DMS153 treated with DMSO at 0.1 percent for 48 hours (cell line): ENCODE data around the gene AK8.

Experiments used
- DNase-seq: peaks from one replicate; lab custom pipeline; 2025; ENCODE audit not compliant: unreplicated experiment; lab: John Stamatoyannopoulos, UW

AK8 gene

DNA sequence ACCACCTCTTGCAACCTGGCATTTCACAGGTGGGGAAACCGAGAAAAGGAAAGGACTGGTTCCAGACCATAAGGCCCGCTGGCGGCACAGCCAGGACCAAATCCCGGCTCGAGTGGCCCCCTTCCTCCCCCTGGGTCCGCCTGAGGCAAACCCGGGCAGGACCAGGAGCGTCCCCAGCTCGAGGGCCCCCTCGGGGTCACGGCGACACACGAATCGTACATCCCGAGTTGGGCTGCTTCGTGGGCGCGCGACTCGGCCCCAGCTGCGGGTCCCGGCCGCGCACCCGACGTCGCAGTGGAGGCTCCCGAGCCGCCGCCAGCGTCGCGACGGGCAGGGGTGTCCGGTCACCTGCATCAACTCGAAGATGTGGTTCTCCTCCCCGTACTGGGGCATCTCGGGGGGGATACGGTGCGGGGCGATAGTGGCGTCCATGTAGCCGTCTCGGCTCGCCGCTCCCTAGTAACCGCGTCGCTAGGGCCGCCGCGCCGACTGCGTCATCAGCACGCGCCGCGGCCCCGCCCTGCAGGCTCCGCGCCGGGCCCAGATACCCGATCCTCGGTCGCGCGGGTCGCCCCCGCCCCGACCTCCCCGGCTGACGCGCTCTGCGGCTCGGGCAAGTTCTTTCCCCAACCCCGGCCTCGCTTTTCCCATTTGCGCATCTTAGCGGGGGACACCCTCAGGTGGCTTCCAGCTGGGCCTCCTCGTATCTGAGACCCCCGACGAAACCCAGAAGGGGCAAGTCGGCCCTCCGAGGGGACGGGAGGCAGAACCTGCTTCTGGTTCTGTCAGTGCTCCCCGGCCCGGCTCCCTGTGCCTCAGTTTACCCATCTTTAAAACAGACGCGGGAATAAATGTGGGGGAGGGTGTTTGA lies at the start of gene AK8:
TSS of gene AK8 (minus strand) at position 461 of the 871 bp plus-strand sequence. CDS start at position 432, 29 bp downstream.
- peak; percentile 33 for DNase-seq

DNA sequence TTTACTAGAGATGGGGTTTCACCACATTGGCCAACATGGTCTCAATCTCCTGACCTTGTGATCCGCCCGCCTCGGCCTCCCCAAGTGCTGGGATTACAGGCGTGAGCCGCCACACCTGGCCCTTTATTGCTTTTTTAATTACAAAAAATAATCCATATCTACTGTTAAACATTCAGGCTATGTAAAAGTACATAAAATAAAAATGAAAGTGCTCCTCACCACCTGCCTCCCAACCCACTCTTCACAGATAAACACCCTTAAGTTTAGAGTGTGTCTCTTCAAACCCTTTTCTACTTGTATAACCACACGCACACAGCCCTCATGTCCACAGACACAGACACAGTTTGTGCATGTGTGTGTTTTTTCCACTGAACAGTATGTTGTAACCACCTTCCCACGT lies 49.6 kb upstream of the AK8 start:
- DNase-seq: no peak

DNA sequence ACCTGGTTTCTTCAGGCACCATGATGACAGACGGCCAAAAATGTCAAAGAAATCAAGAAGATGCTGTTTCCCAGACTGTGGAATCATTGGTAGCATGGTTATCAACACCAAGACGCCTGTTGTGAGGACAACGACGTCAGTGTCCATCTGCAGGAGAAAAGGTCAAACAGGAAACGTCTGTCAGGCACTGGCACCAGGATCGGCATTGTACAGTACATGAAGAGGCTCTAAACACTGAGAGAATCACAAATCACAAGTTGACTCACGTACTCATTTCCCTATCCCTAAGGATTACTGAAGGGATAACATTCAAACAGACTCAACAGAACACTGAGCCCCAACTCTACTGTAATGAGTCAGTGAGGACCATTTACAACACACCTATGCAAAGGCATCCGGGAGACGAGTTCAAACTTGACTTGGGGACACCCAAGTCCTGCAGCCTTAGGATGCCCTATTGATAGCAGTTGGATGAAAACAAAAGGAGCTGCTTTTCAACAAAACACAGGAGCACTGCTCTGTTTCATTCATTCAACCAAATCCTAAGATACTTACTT lies 45.3 kb upstream of the AK8 start:
- DNase-seq: no peak

DNA sequence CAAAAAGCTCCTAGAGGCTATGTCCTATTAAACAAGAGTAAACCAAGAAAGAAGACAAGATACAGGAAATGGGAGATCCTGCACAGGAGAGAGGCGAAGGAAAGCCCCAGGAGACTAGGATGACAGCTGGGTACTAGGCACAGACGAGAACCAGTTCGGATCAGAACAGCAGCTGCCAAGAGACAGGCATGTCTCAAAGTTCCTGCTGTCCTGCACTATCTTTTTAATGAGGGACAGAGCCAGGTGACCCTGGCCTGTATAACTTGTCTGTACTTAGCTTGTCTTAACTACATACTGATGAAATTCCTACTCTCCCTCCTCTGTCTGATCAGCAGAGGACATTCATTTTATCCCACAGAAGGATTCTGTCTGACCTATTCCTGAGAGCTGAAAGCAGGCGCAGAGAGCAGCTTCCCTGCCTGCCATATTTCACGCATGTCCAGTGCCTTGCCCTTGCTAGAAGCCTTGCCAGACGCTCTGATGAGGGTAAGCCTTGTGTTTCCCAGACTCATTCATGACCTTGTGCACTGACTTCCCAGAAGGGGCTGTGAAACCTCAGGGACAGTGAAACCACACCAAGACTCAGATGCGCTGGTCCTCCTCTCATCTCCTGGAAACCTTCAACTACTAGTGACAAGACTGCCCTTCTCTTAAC lies 41.7 kb upstream of the AK8 start:
- DNase-seq: no peak

GRCh38 chr9:132914924-132915323 lies 36.8 kb upstream of the AK8 start:
- DNase-seq: no peak

- DNase-seq: no peak
Observed at GRCh38 chr9:132912131-132912530, 34.0 kb upstream of the AK8 start.

DNA sequence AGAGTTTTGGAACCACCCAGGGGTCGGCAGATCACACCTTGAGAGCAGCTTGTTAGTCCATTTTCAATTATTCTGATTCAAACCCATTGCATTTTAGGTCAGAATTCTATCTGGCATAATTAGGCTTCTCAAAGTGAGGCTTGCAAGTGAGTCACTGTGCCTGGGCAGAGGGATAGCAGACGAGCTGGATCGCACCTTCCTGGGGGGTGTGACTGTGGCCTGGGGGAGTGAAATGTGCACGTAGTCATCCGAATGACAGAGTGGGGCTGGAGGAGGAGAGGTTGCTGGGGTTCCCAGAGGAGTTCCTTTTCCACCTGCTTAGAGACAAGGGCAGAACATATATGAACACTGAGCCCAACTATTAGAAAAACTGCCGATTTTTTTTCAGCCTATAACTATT lies 32.3 kb upstream of the AK8 start:
- no peak for DNase-seq

DNA sequence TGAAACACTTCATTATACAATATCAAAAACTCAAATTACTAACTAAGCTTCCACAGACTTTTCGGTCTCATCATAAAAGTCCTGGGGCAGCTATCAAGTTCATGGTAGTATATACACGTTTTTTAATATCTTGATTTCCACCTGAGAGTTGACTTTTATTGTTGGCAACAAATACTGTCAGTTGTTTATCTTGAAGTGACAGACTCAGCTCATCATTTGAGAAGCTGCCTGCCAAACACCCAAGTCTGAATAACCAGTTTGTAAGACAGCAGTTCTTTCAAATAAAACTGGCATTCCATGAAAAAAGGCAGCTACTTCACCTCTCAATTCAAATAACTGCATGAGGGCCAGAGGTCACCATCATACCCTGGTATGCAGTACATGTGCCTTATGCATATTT lies 31.2 kb upstream of the AK8 start:
- DNase-seq: no peak

DNA sequence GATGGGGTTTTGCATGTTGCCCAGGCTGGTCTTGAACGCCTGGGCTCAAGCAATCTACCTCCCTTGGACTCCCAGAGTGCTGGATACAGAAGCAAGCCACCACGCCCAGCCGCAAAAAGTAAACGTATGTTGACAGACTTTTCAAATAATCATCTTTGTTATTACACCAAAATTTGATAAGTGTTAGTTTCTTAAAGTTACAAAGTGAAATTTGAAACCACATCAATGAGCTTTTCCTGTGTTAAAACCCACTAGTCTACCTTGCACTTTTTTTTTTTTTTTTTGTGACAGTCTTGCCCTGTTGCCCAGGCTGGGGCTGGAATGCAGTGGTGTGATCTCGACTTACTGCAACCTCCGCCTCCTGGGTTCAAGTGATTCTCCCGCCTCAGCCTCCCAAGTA lies 30.6 kb upstream of the AK8 start:
- DNase-seq: no peak

GRCh38 chr9:132905726-132906125 lies 27.6 kb upstream of the AK8 start:
- DNase-seq: no peak

DNA sequence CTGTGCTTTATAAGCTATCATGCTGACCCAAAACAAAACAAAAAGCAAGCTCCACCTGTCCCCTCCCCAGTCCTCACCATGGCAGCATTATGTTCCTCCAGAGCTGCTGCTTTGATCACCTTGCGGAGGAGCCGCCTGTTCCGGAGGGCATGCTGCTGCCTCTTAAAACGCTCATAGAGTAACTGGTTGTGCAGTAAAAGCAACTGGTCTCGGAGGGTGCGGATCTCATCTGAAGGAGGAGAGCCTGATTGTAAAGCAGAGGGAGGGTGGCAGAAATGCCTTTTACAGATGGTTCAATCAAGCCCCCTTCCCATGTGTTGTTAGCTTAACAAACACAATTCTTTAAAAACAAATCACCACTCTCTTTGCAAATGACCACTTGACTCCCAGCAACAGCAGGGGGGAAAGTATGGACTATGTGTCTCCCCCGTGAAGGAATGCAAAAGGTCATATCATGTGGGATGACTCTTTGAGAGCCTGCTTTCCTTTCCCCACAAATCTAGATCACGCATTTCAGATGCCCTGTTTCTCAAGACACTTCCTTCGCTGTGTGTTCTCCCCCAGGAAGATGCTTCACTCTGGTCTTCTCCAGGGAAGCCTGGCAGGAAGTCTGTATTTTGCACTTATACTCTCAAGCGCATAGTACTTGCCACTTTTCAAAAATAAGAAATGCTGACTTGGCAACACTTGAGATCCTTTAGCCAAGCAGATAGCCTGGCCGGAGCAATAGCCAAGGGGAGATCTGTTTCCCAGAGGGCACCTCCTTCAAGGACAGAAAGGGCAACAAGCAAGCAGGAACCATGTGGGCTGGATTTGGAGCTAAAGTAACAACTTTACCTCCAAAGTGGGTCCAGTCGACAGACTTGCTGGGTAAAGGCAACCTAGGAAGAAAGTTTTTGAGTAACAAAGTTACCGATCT lies 25.7 kb upstream of the AK8 start:
- no peak for DNase-seq

DNA sequence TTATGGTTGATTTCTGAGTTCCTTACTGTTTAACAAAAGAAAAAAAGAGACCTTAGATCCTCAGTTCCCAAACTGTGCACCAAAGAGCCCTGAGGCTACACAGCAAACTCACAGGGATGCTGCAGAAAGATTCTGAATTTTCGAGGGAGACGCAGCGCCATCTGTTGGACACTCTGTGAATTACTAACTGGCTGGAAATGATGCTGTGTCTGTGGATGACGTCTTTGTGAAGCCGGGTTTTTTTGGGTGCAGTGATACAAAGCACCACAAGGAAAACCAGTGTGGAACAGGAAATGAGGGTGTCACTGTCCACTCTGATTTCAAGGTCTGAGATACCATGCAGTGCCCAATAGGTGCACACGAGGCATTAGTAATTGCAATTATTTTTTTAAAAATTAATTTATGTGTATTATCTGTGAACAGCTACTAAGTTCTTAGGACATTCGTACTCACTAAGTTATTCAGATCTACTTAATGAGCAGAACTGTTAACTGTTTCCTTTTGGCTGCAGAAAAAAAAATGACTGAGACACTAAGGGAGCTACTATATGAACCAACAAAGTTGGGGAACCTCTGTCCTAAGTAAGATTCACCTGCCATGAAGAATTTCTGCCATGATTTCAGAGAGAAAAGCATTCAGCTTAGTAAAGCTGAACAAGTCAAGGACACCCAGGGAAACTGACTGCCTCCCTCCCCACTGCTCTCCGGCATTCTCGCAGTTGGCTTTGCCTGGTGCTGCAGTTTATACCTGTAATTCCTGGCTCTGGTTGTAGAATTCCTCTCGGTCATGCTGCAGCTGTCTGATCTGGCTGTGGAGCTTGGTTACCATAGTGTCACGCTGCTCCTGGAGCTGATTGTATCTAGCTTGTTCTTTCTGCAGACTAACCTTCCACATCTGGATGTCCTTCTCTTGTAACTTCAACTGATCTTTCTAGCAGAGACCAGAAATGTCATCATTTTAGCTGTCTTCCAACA lies 24.1 kb upstream of the AK8 start:
- DNase-seq: peak; percentile 42

DNA sequence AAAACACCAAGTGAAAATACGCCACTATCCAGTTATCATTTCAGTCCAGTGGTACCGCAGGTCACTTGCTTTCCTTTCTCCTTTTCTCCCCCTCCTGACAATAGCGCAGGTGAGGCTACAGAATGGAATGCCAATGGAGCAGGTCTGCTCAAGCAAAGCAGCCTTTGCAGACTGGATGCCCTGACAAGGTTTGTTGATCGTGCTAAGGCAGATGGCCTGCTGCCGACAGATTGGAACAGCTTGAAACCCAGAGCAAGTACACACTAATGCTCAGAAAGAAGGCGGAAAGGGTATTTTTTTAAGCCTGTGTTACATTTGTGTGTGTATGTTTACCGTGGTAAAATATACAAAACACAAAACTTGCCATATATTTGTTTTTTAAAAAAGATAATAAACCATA lies 20.0 kb upstream of the AK8 start:
- DNase-seq: no peak

- DNase-seq: no peak
Observed at GRCh38 chr9:132896906-132897305, 18.8 kb upstream of the AK8 start.

GRCh38 chr9:132896264-132896663 lies 18.2 kb upstream of the AK8 start:
- no peak for DNase-seq

DNA sequence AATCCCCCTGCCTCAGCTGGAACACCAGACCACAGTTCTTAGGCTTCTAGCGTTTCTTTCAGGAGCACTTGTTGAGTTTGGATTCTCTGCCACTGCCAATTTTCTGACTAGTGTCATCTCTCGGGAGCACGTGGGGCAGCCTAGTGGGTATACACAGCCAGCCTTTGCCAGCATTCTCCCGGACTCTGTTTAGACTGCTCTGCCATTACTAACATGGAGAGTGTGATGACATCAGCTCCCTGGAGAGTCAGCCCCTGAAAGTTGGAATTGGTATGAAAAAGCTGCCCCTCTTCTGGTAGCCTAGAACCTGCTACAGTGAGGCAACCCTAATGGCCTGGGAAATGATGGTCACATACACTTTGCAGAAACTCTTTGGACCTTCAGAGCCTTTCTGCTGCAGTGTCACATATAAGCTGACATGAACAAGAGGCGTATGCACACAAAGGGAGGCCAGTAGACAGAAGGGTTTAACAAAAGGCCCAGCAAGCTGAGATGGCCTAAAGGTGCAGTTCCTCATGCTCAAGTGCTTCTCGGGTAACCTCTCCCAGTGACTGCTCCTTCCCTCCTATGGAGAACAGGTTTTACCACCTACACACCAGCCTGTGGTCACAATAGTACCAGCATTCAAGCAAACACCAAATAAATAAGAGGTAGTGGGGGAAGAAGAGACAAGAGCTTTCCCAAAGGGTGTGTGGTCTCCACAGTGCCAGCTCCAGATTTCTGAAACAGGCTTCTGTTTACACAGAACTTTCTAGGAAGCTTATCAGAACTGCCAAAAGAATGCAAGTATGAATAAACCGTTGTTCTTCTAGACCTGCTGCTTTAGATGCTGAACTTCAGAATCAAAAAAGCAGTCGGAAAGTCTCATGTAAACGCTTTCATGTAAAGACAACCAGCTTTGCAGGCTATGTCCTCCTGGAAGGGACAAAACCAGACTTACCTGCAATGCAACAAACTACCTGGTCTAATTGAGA lies 17.1 kb upstream of the AK8 start:
- no peak for DNase-seq

DNA sequence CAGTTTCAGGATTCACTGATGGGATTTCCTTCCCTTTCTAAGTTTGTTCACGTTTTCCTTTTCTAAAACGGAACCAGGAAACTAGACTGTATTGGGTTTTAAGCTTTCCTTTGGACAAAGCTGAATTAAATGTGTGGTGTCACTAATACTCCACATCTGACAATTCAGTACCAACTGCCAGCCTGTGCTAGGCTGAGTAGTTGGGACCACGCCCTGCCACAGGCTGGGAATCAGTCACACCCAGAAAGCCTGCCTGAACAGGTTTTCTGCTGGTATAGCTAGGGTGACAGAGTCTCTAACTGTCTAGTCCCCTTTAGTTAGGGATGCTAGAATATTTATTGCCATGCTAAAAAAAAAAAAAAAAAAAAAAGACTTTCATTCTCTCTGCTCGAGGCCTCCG lies 16.3 kb upstream of the AK8 start:
- DNase-seq: no peak

GRCh38 chr9:132892400-132892799 lies 14.3 kb upstream of the AK8 start:
- DNase-seq: no peak

DNA sequence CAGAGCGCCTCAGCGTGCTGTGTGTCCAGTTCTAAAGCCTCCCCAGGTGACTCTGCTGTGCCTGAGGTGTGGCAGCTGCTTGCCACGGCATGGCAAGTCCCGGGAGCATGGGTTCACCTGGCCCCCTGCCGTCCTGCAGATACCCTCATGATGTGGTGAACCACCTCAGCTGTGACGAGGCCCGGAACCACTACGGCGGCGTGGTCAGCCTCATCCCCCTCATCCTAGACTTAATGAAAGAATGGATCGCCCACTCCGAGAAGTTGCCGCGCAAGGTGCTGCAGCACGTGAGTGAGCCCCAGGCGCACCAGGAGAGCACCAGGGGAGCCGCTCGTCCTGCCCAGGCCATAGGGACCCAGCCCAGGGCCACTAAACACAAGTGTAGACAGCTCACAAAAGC lies 10.1 kb upstream of the AK8 start:
- no peak for DNase-seq
